NB4 (cell line): Measurements from ENCODE around the gene ARSK.

ENCODE experiments used
- CTCF ChIP-seq: IDR thresholded peaks from one replicate; pipeline ENCODE4 v1.5.1; 2012; ENCODE audit warnings: low read depth, low read length
- MAX ChIP-seq: IDR thresholded peaks from 2 replicates; pipeline ENCODE4 v1.6.1; 2011; ENCODE audit warnings: low read depth, low read length

GRCh38 chr5:95590880-95591279 is 36.0 kb downstream of the ARSK start:
- TF ChIP-seq CTCF (no peak), MAX (no peak)
